GM10248 (cell line): ENCODE measurements around the gene IGSF9B.

ENCODE experiments used
- CTCF ChIA-PET: fragments of 300-600 bp; sonication (Branson Sonifier 250); formaldehyde crosslinking; extraction: SDS; loops from one replicate; lab custom pipeline; 2021; ENCODE audit warnings: antibody characterized with exemption; lab: Yijun Ruan, JAX
- POLR2A ChIA-PET: fragments of 350-650 bp; sonication (Branson Sonifier 250); formaldehyde crosslinking; extraction: SDS; loops from one replicate; lab custom pipeline; 2020; ENCODE audit warnings: antibody characterized with exemption; lab: Yijun Ruan, JAX
- DNase-seq: peaks from one replicate; pipeline ENCODE4 v3.0.0; 2012; ENCODE audit errors: extremely low spot score
- TF ChIP-seq, protein P1 (sequence below): IDR thresholded peaks from 2 replicates; pipeline ENCODE4 v1.5.1; 2012; ENCODE audit warnings: mild to moderate bottlenecking, low read depth; ENCODE audit errors: extremely low read depth, missing control alignments, control extremely low read depth

Gene IGSF9B

DNA sequence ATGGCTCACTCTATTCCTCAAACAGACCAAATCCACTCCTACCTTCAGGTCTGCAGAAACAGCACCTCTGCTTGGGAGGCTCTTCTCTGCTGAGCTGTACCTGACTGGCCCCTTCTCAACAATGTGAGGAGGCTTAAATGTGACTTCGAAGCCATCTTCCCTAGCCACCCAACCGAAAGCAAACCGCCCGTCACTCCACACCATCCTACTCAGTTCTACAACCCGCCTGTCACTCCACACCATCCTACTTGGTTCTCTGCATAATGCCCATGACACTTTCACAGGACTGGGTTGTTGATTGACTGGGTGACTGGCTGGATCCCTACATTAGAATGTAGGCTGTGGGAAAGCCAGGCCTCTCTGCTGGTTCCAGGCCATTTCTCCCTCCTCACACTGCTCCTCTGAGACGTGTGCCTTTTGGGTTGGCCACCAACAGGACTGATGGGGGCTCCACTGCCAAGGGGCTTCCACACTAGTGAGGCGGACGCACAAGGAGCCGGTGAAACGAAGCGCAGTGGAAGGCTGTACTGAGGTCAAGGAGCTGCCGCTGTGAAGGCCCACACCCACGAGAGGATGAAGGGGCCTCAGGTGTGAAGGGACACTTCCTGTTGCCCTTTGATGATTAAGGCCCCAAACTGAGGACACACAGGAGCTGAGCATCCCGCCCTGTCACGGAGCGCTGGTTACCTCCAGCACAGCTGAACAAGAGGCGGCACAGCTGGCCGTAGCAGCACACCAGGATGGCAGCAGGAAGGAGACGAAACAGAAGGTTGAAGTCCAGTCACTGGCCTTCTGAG is 64.0 kb downstream of the IGSF9B start:
- POLR2A ChIA-PET: no interaction called here
- TF ChIP-seq, protein P1, sequence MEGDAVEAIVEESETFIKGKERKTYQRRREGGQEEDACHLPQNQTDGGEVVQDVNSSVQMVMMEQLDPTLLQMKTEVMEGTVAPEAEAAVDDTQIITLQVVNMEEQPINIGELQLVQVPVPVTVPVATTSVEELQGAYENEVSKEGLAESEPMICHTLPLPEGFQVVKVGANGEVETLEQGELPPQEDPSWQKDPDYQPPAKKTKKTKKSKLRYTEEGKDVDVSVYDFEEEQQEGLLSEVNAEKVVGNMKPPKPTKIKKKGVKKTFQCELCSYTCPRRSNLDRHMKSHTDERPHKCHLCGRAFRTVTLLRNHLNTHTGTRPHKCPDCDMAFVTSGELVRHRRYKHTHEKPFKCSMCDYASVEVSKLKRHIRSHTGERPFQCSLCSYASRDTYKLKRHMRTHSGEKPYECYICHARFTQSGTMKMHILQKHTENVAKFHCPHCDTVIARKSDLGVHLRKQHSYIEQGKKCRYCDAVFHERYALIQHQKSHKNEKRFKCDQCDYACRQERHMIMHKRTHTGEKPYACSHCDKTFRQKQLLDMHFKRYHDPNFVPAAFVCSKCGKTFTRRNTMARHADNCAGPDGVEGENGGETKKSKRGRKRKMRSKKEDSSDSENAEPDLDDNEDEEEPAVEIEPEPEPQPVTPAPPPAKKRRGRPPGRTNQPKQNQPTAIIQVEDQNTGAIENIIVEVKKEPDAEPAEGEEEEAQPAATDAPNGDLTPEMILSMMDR: no peak
- CTCF ChIA-PET: no interaction called here
- DNase-seq: no peak

DNA sequence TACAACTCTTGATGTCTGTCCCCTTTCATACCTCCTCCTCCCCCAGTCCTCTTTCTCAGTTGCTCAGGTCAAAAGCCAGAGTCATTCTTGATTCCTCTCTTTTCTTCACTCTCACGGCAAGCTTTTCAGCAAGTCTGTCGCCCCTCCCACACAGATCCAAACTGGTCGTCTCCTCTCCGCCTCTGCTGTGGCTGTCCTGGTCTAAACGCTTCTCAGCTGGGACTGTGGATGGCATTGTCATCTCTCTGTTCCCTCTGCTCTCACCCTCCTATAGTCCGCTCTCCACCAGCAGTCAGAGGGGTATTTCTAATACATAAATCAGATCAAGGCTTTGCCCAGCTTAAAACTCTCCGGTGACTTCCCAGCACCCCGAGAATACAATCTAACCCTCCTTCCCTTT is 64.6 kb downstream of the IGSF9B start:
- CTCF ChIA-PET: interaction anchor here (2.7 kb wide), 1 partner anchor 20 kb away, joined by 6 read pairs; no protein-coding TSS in a partner anchor
- POLR2A ChIA-PET: no interaction called here
- no peak for DNase-seq
- TF ChIP-seq, protein P1: no peak

DNA sequence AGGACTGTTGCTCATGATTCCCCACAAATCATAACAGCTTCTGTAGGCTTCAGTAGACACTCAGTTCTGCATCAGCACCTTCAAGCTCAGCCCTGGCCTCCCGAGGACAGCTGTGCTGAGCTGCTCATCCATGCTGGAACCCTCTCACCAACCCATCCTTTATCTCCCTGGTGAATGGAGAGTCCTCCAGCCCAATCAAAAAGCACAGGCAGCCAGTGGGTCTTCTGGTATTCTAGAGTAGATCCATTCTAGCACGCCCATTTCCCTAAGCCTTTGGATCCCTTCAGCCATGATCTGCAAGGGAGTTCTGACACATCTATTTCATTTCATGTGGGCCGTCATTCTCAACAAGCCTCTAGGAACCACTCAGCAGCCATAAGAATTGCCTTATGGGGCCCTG is 66.9 kb downstream of the IGSF9B start:
- peak; percentile 7 for DNase-seq
- TF ChIP-seq, protein P1: no peak
- CTCF ChIA-PET: interaction anchor here (2.7 kb wide), 1 partner anchor 18 kb away, joined by 6 read pairs; no protein-coding TSS in a partner anchor
- POLR2A ChIA-PET: no interaction called here

DNA sequence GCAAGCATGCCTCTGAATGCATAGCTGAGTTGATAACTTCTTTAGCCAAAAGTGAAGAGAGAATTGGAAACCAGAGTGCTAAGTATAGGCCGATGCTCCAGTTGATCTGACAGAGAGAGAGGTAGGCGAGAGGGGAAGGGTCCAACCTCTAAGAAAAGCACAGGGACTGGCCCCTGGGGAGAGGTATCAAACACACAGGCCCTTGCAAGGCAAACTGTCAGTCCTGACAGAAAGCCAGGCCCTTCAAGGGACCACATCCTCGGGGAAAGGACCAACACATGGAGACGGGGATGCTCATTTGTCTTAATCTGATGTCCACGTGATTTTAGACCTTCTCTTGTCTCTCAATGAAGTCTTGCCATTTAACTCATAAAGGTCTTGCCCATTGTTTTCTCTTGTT is 67.6 kb downstream of the IGSF9B start:
- POLR2A ChIA-PET: no interaction called here

DNA sequence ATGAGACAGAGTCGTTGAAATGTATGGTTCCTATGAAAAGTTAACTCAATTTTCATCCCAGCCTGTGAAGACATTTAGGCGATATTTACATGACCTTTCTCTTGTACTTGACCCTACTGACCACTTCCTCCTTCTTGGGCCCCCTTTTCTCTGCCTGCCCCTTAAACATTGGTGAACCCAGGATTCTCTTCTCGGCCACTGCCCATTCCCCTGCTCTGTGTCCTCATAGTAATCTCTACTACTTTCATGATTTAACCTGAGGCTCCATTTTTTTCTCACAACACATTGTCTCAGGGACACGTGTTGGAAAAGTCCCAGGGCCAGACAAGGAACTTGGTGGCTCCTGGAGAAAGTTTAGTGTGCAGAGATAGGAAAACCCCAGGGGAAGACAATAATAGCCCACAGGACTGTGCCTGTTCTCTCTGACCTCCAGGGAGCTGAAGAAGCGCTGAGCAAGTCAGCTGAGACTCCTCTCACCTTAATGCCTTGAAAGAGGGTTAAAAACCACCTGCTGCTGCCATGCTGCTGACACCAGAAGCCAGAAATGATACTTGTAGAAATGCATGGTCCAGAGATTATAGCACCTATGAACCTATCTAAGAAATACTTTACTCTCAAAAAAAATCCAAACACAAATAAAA is 69.0 kb downstream of the IGSF9B start:
- DNase-seq: no peak
- POLR2A ChIA-PET: no interaction called here
- CTCF ChIA-PET: no interaction called here
- TF ChIP-seq, protein P1: no peak

More for the DNA sequence above, 67.6 kb downstream of the IGSF9B start:
- CTCF ChIA-PET: no interaction called here
- DNase-seq: no peak
- TF ChIP-seq, protein P1: no peak

DNA sequence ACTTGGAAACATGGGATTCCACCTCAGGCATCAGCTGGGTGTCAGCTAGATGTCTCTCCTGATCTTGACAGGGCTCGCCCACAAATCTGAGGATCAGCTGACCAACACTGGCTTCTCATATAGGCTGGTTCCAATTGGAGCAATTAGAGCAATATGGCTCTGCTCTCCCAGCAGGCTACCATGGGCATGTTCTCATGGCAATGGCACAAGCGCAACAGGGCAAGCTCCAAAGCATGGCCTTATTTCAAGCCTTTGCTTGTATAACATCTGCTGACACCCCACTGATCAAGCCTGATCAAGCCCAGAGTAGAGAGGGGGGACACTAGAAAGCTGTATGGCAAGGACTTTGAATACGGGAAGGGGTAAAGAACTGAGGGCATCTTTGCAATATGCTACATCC is 70.7 kb downstream of the IGSF9B start:
- TF ChIP-seq, protein P1: no peak
- CTCF ChIA-PET: no interaction called here
- no peak for DNase-seq
- POLR2A ChIA-PET: no interaction called here
